GM18519 (cell line): Measurements from ENCODE around the gene EFNB2.

Experiments
- ATAC-seq: cut with Tn5 transposase; IDR thresholded peaks from one replicate; pipeline ENCODE4 v1.9.1; 2021; ENCODE audit warnings: mild to moderate bottlenecking, moderate library complexity; ENCODE audit not compliant: unreplicated experiment, low FRiP score

The EFNB2 gene

DNA sequence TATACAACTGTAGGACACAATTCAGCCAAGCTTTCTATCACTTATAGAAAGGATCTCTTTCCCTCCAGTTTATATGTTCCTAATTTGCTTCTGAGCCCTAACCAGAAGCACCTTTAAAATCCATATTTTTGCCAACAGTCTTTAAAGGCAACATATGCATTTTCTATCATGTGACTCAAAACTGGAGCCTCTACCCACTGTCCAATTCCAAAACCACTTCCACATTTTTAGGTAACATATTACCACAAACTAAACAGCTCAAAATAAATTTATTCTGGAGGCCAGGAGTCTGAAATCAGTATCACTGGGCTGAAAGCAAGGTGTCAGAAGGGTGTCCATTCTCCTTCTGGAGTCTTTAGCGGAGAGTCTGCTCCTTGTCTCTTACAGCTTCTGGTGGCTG, 15.9 kb upstream of the EFNB2 start:
- ATAC-seq: no peak

DNA sequence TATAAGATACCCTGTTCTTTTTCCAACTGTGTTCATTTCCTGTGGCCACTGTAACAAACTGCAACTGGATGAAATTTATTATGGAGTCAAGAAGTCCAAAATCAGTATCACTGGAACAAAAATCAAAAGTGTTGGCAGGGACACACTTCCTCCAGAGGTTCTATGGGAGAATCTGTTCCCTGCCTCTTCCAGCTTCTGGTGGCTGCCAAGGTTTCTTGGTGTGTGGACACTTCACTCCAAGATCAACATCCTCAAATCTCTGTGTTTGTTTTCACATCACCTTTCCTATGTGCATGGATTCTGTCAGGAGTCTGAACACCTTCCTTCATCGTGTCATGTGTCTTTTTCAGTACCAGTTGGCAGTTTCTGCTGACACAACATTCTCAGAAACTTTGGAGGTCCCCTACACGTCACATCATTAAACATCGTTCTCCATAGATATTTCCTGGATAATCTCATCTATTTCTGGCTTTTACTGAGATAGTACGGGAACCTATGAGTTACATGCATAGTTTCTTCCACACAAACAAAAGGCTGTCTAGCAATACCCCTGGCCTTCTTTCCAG, 15.2 kb upstream of the EFNB2 start:
- ATAC-seq: no peak

DNA sequence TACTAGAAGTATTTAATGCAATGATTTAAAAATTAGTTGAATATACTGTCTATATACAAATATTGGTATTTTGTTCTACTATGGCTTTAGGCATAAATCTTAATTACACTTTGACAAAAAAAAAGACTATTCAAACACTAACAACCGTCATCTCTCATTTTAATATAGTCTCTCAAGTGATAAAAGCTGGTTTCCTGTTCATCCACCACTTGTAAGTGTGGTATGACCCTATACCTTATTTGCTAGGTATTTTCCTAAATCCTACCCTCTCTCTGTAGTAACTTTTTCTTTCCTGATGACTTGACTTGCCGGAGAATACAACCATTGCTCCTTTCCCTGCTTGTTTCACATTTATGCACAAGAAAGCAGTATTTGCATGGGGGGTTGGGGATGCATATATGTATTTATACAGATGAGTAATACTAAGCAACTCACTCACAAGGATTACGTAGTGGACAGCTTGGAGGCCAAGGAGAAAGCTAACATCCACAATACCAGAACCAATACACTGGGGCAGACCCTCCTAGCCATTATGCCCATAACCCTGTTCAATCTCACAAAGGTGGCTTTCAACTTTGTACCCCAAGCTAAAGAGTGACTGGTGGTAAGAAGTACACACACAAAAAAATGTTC, 12.7 kb upstream of the EFNB2 start:
- no peak for ATAC-seq

DNA sequence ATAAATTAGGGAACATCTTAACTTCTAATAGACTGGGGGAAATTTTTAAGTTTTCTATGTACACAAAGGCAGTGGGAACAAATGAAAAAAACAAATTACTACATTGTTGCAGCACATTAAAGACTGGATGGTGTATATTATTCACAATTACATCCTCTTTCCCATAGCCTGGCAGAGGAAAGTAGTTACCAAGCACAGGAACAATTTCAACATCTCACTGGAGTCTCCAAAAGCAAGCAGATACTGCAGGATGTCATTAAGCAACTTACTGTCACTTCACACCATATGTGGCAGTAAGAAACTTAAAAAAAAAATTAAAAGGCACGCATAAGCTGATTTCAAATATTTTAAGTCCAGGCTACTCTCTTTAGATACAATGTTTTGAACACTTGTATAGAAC, 6.4 kb upstream of the EFNB2 start:
- no peak for ATAC-seq

DNA sequence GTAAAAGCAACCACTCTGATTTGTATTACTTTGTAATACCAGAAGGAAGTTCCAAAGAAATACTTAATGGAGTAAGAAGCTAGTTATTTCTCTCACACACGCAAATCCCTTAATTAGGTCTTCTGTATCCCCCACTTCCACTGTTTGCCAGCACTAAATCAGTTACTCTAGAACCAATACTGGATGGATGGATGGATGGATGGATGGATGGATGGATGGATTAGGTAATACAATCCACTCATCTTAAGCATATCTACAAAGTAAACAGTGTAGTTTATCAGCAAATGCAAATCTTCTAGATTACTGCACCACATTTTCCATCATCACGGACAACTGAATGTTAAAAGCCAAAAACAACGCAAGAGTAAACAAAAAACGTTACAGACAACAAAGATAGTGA, 5.2 kb upstream of the EFNB2 start:
- no peak for ATAC-seq

DNA sequence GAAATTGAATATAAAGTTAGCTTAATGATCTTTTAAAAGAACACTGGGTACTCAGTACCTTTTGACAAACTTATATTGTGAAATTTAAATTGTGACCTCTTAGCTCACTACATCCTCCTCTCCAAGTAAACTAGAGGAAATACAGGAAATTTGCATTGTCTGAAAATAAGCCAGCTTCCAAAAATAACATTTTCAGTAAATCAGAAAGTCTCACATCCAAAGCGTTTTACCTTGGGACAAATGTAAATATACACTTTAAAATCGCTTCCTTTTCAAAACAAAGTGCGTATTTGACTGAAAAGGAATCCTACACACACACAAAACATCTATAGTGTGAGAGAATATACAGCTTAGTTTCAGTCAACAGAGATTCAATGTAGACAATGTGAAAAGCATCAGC, 2.1 kb upstream of the EFNB2 start:
- no peak for ATAC-seq

DNA sequence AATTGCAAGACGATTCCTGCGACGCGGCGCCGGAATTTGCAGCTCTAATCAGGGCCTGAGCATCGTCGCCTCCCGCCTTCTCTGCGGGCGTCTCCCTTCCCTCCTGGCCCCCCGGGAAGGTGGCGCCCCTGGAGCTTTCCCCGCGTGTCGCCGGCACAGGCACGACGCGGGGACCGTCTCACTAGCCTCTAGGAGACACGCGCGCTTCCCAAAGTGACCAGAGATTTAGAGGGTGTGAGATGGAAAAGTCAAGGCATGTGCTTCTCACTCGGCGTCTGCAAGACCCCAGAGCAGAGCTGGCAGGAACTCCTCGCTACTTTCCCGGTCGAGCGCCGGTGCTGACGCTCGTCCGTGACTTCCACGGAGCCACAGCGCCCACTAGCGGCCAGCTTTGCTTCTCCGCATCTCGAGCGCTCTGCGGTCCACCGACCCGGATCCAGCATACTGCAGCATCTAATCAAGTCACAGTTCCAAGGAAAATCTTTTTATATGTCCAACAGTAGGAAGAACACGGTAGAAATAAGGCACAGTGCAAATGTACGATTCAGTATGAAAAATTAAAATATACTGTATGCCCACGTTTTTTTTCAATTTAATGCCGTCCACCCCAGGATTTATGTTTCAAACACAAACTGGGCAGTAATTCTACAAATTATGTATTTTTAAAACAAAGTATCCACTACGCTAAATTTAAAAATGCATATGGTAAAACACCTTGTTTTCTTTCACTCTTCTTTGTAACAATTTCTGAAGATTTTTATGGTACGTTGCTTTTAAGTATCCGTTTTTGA, 977 bp upstream of the EFNB2 start:
- ATAC-seq: peak; percentile 26

DNA sequence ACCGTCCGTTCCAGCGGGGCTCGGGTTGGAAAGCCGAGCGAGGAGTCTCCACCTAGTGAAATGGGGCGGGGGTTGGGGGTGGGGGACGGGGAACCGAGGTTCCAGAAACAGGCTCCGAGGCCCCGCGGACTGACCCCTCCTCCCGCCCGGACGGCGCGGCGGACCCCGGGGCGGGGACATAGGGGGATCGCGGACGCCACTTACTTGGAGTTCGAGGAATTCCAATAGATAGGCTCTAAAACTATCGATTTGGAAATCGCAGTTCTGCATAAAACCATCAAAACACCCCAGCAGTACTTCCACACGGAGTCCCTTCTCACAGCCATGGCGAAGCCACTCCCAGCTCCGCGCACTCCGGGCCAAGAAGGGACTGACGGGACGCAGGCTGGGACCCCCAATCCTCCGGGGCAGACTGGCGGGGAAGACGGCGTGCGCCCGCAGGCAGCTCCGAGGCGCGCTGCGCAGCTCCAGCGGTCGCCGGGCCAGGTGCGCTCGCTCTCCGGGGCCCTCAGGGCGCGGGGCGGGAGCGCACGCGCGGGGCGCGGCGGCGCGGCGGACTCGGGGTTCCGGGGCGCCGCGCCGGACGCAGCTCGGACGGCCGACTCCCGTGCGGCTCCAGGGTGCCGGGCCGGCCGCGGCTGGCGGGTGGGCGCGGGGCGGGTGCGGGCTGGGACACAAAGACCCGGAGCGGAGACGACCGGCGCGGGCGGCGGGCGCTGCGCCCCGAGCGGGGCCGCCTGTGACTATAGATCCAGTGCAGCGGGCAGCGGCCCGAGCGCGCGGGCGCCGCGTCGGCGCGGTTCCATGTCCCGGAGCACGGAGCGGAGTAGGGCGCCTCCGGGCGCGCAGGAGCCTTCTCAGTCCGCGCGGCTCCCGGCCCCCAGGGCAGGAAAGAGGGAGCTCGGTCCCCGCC, 567 bp downstream of the EFNB2 start:
- peak; percentile 23 for ATAC-seq

DNA sequence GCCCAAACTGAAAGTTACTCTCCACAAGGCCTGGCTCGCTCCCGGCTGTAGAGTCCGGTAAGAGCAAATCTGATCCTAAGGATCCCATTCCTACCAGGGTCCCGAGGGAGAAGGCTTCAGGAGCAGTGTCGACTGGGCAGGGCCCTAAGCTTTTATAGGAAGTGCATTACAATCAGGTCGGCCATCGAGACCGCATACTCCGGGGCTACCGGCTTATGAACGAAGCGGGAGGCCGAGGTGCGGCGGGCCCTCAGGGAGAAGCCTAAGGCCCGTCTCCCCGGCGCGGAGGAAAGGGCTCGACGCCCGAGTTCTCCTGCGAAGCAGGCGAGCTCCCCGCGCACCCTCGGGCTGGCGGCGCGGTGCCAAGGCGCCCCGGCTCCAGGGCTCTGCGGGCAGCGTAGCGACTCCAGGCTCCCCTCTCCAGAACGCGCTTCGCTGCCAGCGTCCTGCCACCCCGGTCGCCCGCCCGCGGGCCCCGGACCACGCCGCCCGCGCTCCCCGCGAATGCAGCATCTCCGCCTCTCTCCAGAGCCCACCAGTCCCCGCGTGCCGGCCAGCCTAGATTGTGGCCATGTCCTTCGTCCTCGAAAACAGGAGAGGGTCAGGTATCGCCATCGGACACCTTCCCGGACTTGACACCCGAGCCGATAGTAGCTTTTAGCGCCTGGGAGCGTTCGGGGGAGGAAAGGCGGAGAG, 1.4 kb downstream of the EFNB2 start:
- ATAC-seq: no peak

DNA sequence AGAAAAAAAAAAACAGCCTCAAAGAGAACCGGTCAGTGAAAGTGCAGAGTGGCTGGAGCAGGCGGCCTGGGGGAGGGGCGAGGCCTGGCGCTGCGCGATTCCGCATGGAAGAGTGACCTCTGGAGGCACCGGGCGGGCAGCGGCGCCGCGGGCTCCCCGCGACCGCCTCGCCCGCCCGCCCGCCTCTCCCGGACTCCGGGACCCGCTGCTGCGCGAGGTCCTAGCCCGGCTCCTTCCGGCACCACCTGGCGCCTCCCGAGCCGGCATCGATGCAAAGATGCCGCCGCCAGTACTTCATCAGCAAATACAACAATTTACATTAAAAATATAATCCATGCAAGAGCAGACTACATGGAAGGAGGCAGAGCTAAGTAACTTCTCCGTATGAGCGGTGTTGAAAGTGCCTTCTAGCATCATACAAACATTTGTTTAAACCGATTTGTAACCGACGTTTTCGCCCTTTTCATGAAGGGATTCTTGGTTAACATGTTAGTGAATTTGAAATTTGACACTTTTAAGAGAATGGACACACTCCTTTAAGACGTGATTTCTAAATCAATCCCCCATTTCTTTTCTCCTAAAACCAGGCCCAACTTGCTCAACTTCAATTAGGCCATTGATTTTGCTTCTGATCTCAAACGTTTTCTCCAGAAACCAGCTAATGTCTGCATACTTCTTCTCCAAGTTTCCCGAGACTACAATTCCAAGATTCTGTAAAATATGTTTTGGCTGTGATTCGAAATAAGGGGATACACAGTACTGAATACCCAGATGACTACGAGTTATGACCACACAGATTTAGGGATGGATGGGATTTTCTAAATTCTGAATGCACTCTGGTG, 2.1 kb downstream of the EFNB2 start:
- no peak for ATAC-seq

DNA sequence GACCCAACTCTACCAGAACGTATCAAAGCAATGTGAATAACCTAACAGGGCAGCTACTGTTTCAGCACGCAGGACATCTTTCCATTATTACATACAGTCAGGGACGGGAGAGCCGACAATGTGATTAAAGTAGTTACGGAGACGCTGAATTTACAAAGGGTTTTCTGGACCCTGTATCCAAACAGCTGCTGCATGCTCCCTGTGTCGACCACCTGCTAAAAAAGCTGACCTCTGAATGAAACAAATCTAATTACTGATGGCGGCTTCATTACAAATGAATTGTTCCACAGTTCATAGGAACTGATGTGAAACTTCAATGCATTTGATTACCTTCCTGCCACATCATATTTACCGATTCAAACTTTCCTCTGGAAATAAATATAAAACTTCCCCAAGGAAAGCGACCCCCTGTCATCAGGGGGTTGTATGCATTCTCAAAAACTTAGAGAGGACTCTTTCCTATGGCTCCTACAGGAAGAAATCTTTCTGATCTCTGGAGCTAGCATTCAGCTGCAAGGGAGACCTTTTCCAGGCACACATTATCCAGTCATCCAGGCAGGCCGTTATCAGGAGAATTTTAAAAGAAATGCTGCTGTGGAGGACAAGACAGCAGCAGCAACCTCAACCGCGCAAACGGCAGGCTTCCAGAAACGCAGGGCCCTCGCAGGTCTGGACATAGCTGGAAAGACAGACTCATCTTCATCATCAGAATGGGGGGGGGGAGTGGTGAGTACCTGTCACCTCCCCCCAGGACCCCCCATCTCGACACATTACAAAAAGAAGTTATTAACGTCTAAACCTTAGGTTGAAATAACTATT, 3.1 kb downstream of the EFNB2 start:
- no peak for ATAC-seq

DNA sequence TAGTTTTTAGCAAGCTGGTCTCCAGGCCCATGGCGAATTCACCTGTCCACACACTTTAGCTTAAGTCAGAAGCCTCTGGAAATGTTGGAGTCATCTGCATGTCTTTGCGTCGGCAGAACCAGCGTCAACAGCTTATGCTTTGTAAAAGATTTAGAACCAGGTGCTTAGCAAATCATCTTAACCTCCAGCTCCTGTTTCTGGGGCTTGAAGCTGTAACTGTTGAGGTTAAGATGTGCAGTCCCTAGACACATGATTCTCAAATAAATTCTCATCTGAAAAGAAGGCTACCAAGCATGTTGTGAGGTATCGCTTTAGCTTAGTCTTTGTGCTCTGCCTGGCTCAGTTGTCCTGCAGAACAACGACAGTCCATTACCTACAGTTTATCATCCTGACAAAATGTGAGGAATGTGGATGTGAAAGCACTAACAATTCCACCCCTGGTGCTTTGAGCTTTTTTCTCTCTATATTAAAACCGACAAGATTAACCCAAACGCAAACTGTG, 4.4 kb downstream of the EFNB2 start:
- no peak for ATAC-seq

DNA sequence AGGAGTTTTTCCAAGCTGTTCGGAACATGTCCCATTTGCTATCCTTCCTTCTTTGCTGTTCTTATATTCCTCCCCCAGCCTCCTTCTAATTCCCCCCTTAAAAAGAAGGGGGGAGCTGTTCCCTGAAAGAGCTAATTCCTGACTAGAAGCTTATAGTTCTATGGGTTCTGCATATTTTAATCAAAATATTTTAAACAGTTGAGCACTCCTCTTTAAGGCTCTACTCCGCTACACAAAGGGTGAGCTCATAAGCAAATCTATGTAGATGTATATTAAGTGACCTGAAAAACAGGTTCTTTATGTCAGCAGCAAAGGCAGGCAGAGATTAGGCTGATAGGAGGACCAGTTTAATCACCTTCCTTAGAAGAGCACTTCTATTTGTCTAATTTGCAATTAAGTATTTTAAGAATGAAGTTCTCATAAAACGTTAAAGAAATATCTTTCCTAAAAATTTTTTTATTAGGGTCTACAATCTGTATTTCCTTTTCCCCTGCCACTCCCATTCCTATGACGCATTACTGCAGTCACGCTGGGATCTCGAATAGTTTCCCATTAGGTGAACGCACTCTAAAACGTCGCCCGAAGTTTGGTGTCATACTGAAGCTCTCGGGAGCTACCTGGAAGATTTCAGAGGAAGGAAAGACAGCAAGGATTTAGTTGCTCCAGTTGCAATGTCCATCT, 5.2 kb downstream of the EFNB2 start:
- no peak for ATAC-seq

DNA sequence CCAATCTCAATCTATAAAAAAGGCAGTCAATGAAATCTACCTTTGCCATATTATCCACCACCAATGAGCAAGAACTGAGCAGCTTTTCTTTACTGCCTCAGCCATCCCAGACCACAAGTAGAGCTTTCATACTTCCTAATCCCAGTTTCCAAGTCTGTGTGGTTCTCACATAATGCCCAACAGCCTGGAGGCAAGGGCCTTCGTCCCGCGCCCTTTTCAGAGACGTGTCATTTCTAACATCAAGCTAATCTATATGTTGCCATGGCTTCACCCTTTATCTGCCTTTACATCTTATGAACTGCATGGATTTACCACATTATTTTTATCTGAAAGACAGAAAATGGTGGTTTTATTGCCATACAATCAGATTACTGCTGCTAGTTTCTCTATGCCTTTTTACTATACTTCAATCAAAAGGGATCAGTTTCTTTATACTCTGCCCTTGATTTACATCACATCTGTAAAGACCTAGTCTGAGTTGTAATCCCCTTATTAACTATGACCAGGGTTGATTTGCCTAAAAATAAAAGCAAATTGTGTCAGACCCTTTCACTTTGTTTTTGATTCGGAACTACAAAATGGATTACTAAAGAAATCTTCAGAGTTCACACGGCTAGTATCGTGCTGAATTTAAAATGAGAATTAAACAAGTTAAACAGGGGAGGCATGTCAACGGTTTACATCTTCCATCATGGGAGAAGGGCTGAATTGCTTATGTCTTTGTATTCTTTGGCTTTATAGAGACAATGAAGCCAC, 5.9 kb downstream of the EFNB2 start:
- no peak for ATAC-seq

DNA sequence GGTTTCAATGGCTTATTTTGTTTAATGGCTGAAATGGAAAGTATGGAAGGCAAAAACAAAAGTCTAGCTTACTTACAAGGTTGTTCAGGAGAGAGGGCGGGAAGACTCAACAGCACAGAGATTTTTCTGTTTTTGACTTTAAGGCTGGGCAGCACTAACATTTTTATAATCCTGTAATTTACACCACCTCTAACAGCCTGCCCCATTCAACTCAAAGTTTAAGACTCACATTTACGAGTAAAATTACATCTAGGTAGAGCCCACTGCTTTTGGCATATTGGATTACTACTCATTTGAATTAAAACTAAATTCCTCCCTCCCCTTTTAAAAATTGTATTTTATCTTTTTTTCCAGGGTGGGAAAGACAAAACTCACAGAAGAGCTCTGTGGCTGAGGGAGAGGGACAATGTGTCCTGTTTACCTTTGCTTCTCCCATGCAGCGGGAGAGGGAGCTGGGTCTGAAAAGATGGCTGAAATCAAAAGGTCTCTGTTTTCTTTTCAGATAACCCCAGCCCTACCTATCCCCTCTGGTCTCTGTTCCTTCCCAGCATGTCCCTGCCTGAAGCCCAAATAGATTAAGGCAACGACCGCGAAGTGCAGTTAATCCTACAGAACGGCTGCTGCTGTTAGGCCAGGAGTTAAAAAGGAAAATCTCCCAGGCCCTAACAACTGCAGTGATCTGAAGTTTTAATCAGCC, 6.6 kb downstream of the EFNB2 start:
- ATAC-seq: no peak

DNA sequence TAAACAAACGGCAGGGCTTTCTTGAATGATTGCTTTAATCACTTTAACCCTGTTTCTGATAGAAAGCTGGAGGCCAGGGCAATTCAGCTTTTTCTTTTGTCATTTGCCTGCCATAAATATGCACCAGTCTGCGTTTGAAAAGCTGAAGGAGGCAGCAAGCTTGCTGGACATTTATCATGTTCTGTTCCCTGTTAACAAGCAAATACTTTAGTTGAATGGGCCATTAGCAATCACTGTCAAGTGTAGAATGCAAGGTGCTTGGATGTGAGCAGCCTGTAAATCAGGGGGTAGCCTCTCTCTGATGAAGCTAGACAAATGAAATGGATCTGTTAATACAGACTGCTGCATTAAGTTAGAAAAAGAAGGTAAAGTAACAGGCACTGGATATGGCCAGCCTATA, 7.6 kb downstream of the EFNB2 start:
- no peak for ATAC-seq

DNA sequence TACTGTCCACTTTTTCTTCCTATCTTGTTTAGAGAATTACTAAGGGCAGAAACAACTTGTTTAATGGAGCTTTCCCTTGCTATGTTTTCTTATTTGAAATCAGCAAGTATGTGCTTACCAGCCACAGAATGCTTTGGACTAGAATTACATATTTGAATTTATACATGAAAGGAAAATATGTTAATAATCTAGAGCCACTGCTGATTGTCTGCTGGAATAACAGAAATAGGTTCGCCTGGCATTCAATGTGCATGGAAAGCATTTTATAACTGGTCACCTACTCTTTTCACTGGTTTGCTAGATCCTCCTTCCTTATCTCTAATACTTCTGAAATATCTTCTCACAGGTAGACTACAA, 8.0 kb downstream of the EFNB2 start:
- ATAC-seq: no peak
